ENCODE results near the gene GRB2. TPM values are rescaled to one million over a fixed set of nuclear protein-coding genes. Genes with fewer than 3 reads are reported as not detected.
"Not testable (repeated sequence)": the region's sequence is repeated elsewhere in the genome, so short reads cannot be mapped to it uniquely, and the experiment has no call there.

Gene GRB2
- polyA plus RNA-seq, 4 donors, result 96.8 to 117 (median 102) TPM

- DNase-seq (ENCODE audit: low read depth in 4 of 4, low spot score in 3 of 4), result no peak
Measured at GRCh38 chr17:75289832-75290337, 115.6 kb downstream of the GRB2 start.

- DNase-seq (ENCODE audit: low read depth in 4 of 4, low spot score in 3 of 4), result peak; percentile 91 to 96 (median 94)
Measured at GRCh38 chr17:75289115-75289831, 116.2 kb downstream of the GRB2 start, which contains the start of gene SLC25A19. SLC25A19 (minus strand) TSS chr17:75289433; CDS start chr17:75286764, 2,669 bp downstream.

GRCh38 chr17:75288770-75289114 is 116.7 kb downstream of the GRB2 start:
- DNase-seq (ENCODE audit: low read depth in 4 of 4, low spot score in 3 of 4), result no peak

- no peak for DNase-seq (ENCODE audit: low read depth in 4 of 4, low spot score in 3 of 4)
Measured at GRCh38 chr17:75288359-75288758, 117.1 kb downstream of the GRB2 start.

GRCh38 chr17:75287221-75287620 is 118.3 kb downstream of the GRB2 start:
- DNase-seq (ENCODE audit: low read depth in 4 of 4, low spot score in 3 of 4), result no peak

GRCh38 chr17:75285123-75285522 is 120.4 kb downstream of the GRB2 start:
- no peak for DNase-seq (ENCODE audit: low read depth in 4 of 4, low spot score in 3 of 4)

- DNase-seq (ENCODE audit: low read depth in 4 of 4, low spot score in 3 of 4), result not testable (repeated sequence)
Measured at GRCh38 chr17:75280189-75280588, 125.3 kb downstream of the GRB2 start.

GRCh38 chr17:75277664-75278071 is 127.8 kb downstream of the GRB2 start:
- DNase-seq (ENCODE audit: low read depth in 4 of 4, low spot score in 3 of 4), result no peak

GRCh38 chr17:75273977-75274708 is 131.3 kb downstream of the GRB2 start:
- DNase-seq (ENCODE audit: low read depth in 4 of 4, low spot score in 3 of 4), result no peak

- DNase-seq (ENCODE audit: low read depth in 4 of 4, low spot score in 3 of 4), result no peak
Measured at GRCh38 chr17:75272848-75273184, 132.7 kb downstream of the GRB2 start.

- no peak for DNase-seq (ENCODE audit: low read depth in 4 of 4, low spot score in 3 of 4)
Measured at GRCh38 chr17:75271955-75272847, 133.3 kb downstream of the GRB2 start.

- DNase-seq (ENCODE audit: low read depth in 4 of 4, low spot score in 3 of 4), result peak in 1 of 4 donors; percentile 58
Measured at GRCh38 chr17:75271233-75271954, 134.1 kb downstream of the GRB2 start.

- DNase-seq (ENCODE audit: low read depth in 4 of 4, low spot score in 3 of 4), result no peak
Measured at GRCh38 chr17:75270966-75271232, 134.6 kb downstream of the GRB2 start, which contains the start of gene MIF4GD. MIF4GD (minus strand) TSS chr17:75271231; CDS start chr17:75270195, 1,036 bp downstream.

- DNase-seq (ENCODE audit: low read depth in 4 of 4, low spot score in 3 of 4), result peak in 1 of 4 donors; percentile 50
Measured at GRCh38 chr17:75270218-75270965, 135.1 kb downstream of the GRB2 start.

- DNase-seq (ENCODE audit: low read depth in 4 of 4, low spot score in 3 of 4), result no peak
Measured at GRCh38 chr17:75269844-75270217, 135.6 kb downstream of the GRB2 start.

Other genes starting within 250 kb of the GRB2 start
- gene SUMO2, start 222.7 kb downstream of the GRB2 start, polyA plus RNA-seq (ENCODE audit: insufficient read length in 4 of 4), result 100 to 1,000 TPM; 632 to 882 (median 751) TPM
- 10 to 100 TPM; 57.1 to 75.1 (median 62.6) TPM for gene NUP85, start 200.0 kb downstream of the GRB2 start, polyA plus RNA-seq (ENCODE audit: insufficient read length in 4 of 4)
- 10 to 100 TPM; 32.2 to 44.3 (median 43.4) TPM for gene GGA3, start 144.1 kb downstream of the GRB2 start, polyA plus RNA-seq (ENCODE audit: insufficient read length in 4 of 4)
- 10 to 100 TPM; 41.4 to 77.6 (median 72.9) TPM for gene MRPS7, start 143.8 kb downstream of the GRB2 start, polyA plus RNA-seq (ENCODE audit: insufficient read length in 4 of 4)
- gene MIF4GD, start 134.4 kb downstream of the GRB2 start, polyA plus RNA-seq (ENCODE audit: insufficient read length in 4 of 4), result 10 to 100 TPM; 16.1 to 22.5 (median 20.4) TPM
- gene SLC25A19, start 116.2 kb downstream of the GRB2 start, polyA plus RNA-seq (ENCODE audit: insufficient read length in 4 of 4), result 1 to 10 TPM; 6.5 to 8.5 (median 8.1) TPM
- gene TMEM94, start 51.0 kb upstream of the GRB2 start, polyA plus RNA-seq (ENCODE audit: insufficient read length in 4 of 4), result 100 to 1,000 TPM in 1 of 4 donors, 10 to 100 TPM in 3; 65.4 to 105 (median 88.2) TPM
- gene CASKIN2, start 109.9 kb upstream of the GRB2 start, polyA plus RNA-seq (ENCODE audit: insufficient read length in 4 of 4), result 10 to 100 TPM; 22.5 to 34.6 (median 30.5) TPM
- 10 to 100 TPM; 20.8 to 71.0 (median 45.0) TPM for gene TSEN54, start 110.8 kb upstream of the GRB2 start, polyA plus RNA-seq (ENCODE audit: insufficient read length in 4 of 4)
- 100 to 1,000 TPM in 1 of 4 donors, 10 to 100 TPM in 2, 1 to 10 TPM in 1; 5.3 to 103 (median 49.8) TPM for gene LLGL2, start 120.0 kb upstream of the GRB2 start, polyA plus RNA-seq (ENCODE audit: insufficient read length in 4 of 4)
- gene MYO15B, start 182.1 kb upstream of the GRB2 start, polyA plus RNA-seq (ENCODE audit: insufficient read length in 4 of 4), result 100 to 1,000 TPM in 3 of 4 donors, 10 to 100 TPM in 1; 89.0 to 224 (median 182) TPM
- 10 to 100 TPM in 1 of 4 donors, 1 to 10 TPM in 3; 1.7 to 10.3 (median 6.4) TPM for gene SMIM5, start 227.8 kb upstream of the GRB2 start, polyA plus RNA-seq (ENCODE audit: insufficient read length in 4 of 4)